MM.1S (cell line): ENCODE results near the gene METTL9.

Experiments
- EZH2phosphoT487 ChIP-seq: fragments of 300-600 bp; sonication (generic); IDR thresholded peaks from 2 replicates; pipeline ENCODE4 v1.6.1; 2018; ENCODE audit warnings: antibody characterized with exemption, low read length
- TF ChIP-seq, protein P1 (sequence below): fragments of 300-600 bp; sonication (generic); IDR thresholded peaks from 2 replicates; pipeline ENCODE4 v1.5.1; 2016; ENCODE audit warnings: antibody characterized with exemption, low read length, mixed read lengths

DNA sequence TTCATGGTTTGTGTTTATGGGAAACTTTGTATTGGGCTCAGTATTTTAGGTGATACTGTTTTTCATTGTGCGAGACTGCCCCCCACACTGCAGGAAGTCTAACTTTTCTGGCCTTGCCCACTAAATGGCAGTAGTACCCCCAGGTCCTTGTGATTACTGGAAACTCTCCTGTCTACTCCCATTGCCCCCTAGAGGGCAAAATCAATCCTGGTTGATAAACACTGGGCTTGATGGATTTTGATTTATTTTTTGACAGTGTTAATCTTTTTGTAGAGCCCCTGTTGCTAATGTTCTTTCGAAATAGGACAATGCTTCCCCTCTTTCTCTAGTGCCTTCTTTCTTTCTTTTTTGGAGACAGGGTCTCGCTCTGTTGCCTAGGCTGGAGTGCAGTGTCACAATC, 15.5 kb downstream of the METTL9 start:
- no peak for TF ChIP-seq EZH2phosphoT487
- TF ChIP-seq, protein P1, sequence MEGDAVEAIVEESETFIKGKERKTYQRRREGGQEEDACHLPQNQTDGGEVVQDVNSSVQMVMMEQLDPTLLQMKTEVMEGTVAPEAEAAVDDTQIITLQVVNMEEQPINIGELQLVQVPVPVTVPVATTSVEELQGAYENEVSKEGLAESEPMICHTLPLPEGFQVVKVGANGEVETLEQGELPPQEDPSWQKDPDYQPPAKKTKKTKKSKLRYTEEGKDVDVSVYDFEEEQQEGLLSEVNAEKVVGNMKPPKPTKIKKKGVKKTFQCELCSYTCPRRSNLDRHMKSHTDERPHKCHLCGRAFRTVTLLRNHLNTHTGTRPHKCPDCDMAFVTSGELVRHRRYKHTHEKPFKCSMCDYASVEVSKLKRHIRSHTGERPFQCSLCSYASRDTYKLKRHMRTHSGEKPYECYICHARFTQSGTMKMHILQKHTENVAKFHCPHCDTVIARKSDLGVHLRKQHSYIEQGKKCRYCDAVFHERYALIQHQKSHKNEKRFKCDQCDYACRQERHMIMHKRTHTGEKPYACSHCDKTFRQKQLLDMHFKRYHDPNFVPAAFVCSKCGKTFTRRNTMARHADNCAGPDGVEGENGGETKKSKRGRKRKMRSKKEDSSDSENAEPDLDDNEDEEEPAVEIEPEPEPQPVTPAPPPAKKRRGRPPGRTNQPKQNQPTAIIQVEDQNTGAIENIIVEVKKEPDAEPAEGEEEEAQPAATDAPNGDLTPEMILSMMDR, result no peak; the same call in 1 of the 2 replicates
